PFSK-1 (cell line): ENCODE data around the gene CARHSP1.

ENCODE experiments used
- FOXP2 ChIP-seq: optimal IDR thresholded peaks from 2 replicates; pipeline ENCODE3; 2011; ENCODE audit warnings: borderline replicate concordance, control low read depth, inconsistent platforms; ENCODE audit not compliant: insufficient read depth; ENCODE audit errors: extremely low read length, extremely low read depth
- POLR2AphosphoS5 ChIP-seq: IDR thresholded peaks from 2 replicates; pipeline ENCODE4 v1.6.1; 2012; ENCODE audit warnings: low read depth, mild to moderate bottlenecking, control low read depth, low read length, moderate library complexity
- REST ChIP-seq, 2 experiments: IDR thresholded peaks; 2 replicates each; pipeline versions ENCODE4 v1.6.1 to v1.8.0; 2011 to 2012; ENCODE audit warnings: low read depth in 2 of 2, low read length in 2 of 2, control low read depth in 1 of 2, inconsistent platforms in 1 of 2, mild to moderate bottlenecking in 1 of 2, moderate library complexity in 1 of 2; ENCODE audit not compliant: insufficient read depth in 1 of 2
- SIN3A ChIP-seq: IDR thresholded peaks from 2 replicates; pipeline ENCODE4 v1.6.1; 2012; ENCODE audit warnings: mild to moderate bottlenecking, low read length, moderate library complexity, borderline replicate concordance; ENCODE audit not compliant: insufficient read depth
- TAF1 ChIP-seq: IDR thresholded peaks from 2 replicates; pipeline ENCODE4 v1.6.1; 2012; ENCODE audit warnings: low read length, control low read depth, borderline replicate concordance; ENCODE audit not compliant: insufficient read depth

CARHSP1 gene

GRCh38 chr16:8893426-8893825, 24.6 kb upstream of the CARHSP1 start:
- TF ChIP-seq TAF1 (no peak), SIN3A (no peak), FOXP2 (no peak), POLR2AphosphoS5 (no peak), REST (IDR thresholded peaks at IDR 0.05; ENCODE audit: insufficient read depth in 1 of 2, low read depth in 2 of 2, low read length in 2 of 2) (no peak)

GRCh38 chr16:8892101-8892575, 23.3 kb upstream of the CARHSP1 start:
- TF ChIP-seq FOXP2, result no peak
- no peak for TF ChIP-seq SIN3A
- no peak for TF ChIP-seq POLR2AphosphoS5
- TF ChIP-seq REST (IDR thresholded peaks at IDR 0.05; ENCODE audit: insufficient read depth in 1 of 2, low read depth in 2 of 2, low read length in 2 of 2), result no peak
- TF ChIP-seq TAF1, result no peak

DNA sequence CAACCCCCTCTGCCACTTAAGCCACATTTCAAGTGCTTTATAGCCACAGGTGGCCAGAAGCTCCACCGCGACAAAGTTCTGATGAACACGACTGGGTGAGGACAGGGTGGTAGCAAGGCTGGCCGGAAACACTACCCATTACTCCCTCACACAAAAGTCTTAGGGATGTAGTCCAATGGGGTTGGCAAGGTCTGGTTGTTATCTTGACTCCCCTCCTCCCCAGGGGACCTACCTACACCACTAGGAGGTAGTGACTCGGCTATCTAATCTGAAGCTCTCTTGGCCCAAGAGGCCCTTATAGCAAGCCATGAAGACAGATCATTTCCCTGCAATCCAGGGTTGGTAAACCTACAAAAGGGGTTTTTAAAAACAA, 21.7 kb upstream of the CARHSP1 start:
- no peak for TF ChIP-seq TAF1
- no peak for TF ChIP-seq REST (IDR thresholded peaks at IDR 0.05; ENCODE audit: insufficient read depth in 1 of 2, low read depth in 2 of 2, low read length in 2 of 2)
- TF ChIP-seq POLR2AphosphoS5, result no peak
- no peak for TF ChIP-seq SIN3A
- no peak for TF ChIP-seq FOXP2

DNA sequence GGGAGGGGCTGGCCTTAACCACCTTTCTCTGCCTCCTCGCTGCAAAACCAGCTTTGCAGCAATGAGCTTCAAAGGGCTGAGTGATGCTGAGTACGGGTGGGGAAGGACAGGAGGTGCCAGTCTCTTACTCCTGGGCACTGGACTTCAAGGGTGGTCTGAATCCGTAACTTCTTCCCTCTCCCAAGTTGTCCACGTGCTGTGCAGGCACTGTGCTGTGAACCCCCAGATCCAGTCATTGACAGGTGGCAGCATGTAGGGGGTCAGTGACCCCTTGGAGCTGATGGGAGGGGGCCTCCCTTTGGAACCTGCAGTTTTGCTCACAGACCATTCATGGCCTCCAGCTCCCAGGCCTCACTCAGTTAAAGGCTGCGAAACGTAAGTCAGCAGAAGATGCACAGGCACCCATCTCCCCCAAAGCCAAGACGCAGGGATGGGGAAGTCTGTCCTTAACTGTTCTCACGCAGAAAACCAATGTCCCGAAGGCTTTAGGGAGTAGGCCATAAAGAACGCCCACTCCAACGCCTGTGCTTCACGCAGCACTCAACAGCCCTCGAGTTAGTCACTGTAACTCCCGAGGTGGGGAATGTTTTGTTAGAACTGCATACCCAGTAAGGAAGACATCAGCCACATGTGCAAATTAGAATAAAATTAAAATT, 21.2 kb upstream of the CARHSP1 start:
- TF ChIP-seq POLR2AphosphoS5, result 0 out of 2 replicates have a peak, but pooled peaks have one; percentile 12
- TF ChIP-seq REST (IDR thresholded peaks at IDR 0.05; ENCODE audit: insufficient read depth in 1 of 2, low read depth in 2 of 2, low read length in 2 of 2), result no peak
- no peak for TF ChIP-seq SIN3A
